ENCODE results near the gene ERMARD. TPM values are rescaled to one million over a fixed set of nuclear protein-coding genes. Genes with fewer than 3 reads are reported as not detected.

The ERMARD gene
- total RNA-seq, 1 experiment from 2014 or later: 22.0 TPM

DNA sequence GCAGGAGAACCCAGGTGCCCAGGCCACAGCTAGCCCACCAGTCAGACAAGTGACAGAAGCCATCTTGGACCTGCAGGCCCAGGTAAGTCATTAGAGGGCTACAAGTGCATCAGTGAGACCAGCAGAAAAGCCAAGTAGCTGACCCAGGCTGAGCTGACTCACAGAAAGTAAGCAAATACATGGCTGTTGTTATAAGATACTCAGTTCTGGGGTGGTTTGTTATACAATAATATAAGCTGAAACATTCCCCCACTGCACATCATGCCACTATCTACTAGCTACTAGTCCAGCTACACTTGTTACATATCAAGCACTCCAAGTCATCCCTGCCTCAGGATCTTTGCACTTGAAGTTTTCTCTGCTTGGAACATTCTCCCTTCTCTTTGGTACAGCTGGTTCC, 10.1 kb upstream of the ERMARD start:
- H3K4me1 Mint-ChIP-seq (ENCODE audit: low read depth, unreplicated experiment): peaks cover 3% of the 10 kb centered on the region
- no peak overlapping the region for H3K4me3 Mint-ChIP-seq (ENCODE audit: low read depth, unreplicated experiment)
- H3K9me3 Mint-ChIP-seq (ENCODE audit: low read depth, unreplicated experiment): peaks cover 1% of the 10 kb centered on the region
- peaks cover 12% of the 10 kb centered on the region for H3K27me3 Mint-ChIP-seq (ENCODE audit: unreplicated experiment)
- no peaks in the 10 kb centered on the region for H3K36me3 Mint-ChIP-seq (ENCODE audit: insufficient read depth, unreplicated experiment)
- TF ChIP-seq, protein P1, sequence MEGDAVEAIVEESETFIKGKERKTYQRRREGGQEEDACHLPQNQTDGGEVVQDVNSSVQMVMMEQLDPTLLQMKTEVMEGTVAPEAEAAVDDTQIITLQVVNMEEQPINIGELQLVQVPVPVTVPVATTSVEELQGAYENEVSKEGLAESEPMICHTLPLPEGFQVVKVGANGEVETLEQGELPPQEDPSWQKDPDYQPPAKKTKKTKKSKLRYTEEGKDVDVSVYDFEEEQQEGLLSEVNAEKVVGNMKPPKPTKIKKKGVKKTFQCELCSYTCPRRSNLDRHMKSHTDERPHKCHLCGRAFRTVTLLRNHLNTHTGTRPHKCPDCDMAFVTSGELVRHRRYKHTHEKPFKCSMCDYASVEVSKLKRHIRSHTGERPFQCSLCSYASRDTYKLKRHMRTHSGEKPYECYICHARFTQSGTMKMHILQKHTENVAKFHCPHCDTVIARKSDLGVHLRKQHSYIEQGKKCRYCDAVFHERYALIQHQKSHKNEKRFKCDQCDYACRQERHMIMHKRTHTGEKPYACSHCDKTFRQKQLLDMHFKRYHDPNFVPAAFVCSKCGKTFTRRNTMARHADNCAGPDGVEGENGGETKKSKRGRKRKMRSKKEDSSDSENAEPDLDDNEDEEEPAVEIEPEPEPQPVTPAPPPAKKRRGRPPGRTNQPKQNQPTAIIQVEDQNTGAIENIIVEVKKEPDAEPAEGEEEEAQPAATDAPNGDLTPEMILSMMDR (IDR thresholded peaks at IDR 0.05; ENCODE audit: unreplicated experiment): no peak
- CTCF ChIA-PET: no interaction called here
- no peak for DNase-seq
- BruUV-seq (replicated peaks): no TSS peak
- intact Hi-C loops (cut with micrococcal nuclease; ENCODE audit: unreplicated experiment): no loop called here
- H3K27ac Mint-ChIP-seq (ENCODE audit: unreplicated experiment): no peak overlapping the region

DNA sequence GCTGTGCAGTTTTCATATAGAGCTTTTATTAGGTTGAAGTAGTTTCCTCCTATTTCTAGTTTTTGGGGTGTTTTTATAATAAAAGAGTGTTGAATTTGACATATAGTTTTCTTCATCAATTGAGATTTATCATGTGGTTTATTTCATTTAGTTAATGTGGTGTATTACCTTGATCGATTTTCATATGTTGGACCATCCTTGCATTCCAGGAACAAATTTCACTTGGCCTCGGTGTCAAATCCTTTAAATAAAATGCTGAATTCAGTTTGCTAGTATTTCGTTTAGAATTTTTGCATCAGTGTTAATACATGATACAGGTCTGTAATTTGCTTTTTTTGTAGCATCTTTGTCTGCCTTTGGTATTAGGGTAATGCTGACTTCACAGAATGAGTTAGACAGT, 6.0 kb upstream of the ERMARD start:
- no TSS peak for BruUV-seq (replicated peaks)
- peaks cover 35% of the 10 kb centered on the region for H3K4me1 Mint-ChIP-seq (ENCODE audit: low read depth, unreplicated experiment)
- intact Hi-C loops (cut with micrococcal nuclease; ENCODE audit: unreplicated experiment): no loop called here
- H3K27ac Mint-ChIP-seq (ENCODE audit: unreplicated experiment): no peak overlapping the region
- CTCF ChIA-PET: no interaction called here
- H3K27me3 Mint-ChIP-seq (ENCODE audit: unreplicated experiment): no peaks in the 10 kb centered on the region
- no peak overlapping the region for H3K4me3 Mint-ChIP-seq (ENCODE audit: low read depth, unreplicated experiment)
- H3K36me3 Mint-ChIP-seq (ENCODE audit: insufficient read depth, unreplicated experiment): no peaks in the 10 kb centered on the region
- TF ChIP-seq, protein P1 (IDR thresholded peaks at IDR 0.05; ENCODE audit: unreplicated experiment): no peak
- H3K9me3 Mint-ChIP-seq (ENCODE audit: low read depth, unreplicated experiment): peaks cover 3% of the 10 kb centered on the region
- no peak for DNase-seq

DNA sequence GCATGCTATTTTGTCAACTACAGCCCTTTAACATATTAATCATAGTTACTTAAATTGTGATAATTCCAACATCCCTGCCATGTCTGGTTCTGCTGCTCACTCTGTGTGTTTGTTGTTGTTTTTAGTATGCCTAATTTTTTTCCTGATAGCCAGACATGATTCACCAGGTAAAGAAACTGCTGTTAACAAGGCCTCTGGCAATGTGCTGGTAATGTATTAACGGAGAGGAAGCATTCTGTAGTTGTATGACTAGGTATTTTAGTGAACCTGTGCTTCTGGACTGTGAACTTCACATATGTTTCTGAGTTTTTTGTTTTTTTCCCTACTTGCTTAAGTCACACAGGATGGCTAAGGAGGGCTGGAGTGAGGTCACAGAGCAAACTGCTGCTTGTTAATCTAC, 4.9 kb upstream of the ERMARD start:
- Mint-ChIP-seq H3K9me3 (ENCODE audit: low read depth, unreplicated experiment) (peaks cover 3% of the 10 kb centered on the region), H3K27ac (ENCODE audit: unreplicated experiment) (no peak overlapping the region), H3K4me3 (ENCODE audit: low read depth, unreplicated experiment) (no peak overlapping the region), H3K4me1 (ENCODE audit: low read depth, unreplicated experiment) (peaks cover 35% of the 10 kb centered on the region), H3K36me3 (ENCODE audit: insufficient read depth, unreplicated experiment) (peaks cover 9% of the 10 kb centered on the region), H3K27me3 (ENCODE audit: unreplicated experiment) (no peaks in the 10 kb centered on the region)
- no TSS peak for BruUV-seq (replicated peaks)
- CTCF ChIA-PET: no interaction called here
- DNase-seq: no peak
- TF ChIP-seq, protein P1 (IDR thresholded peaks at IDR 0.05; ENCODE audit: unreplicated experiment): no peak
- intact Hi-C loops (cut with micrococcal nuclease; ENCODE audit: unreplicated experiment): no loop called here

DNA sequence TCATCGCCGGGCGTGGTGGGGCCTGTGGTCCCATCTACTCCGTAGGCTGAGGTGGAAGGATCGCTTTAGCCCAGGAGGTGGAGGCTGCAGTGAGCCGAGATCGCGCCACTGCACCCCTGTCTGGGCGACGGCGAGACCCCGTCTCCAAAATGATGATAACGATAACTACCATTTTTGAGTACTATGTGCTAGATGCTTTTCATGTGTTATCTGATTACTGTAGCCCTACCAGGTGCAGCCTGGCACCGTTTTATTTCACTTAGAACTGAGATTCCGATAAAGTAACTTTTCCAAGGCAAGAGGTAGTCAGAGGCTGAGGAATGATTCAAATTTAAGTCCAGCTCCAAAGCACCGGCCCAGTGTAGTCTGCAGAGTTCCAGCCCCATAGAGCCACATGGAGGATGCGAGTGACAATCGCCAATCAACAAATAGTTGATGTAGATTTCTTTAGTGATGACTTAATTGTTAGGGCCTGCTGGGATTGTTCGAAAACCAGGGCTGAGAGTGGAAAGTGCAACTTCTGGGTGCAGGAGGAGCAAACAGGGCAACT, 727 bp downstream of the ERMARD start:
- TF ChIP-seq, protein P1 (IDR thresholded peaks at IDR 0.05; ENCODE audit: unreplicated experiment): no peak
- intact Hi-C loops (cut with micrococcal nuclease; ENCODE audit: unreplicated experiment): no loop called here
- H3K27me3 Mint-ChIP-seq (ENCODE audit: unreplicated experiment): no peaks in the 10 kb centered on the region
- CTCF ChIA-PET: interaction anchor here (1.4 kb wide), 1 partner anchor 27 kb away, joined by 4 read pairs; no protein-coding TSS in a partner anchor
- H3K27ac Mint-ChIP-seq (ENCODE audit: unreplicated experiment): peak overlapping the region; percentile 99
- H3K36me3 Mint-ChIP-seq (ENCODE audit: insufficient read depth, unreplicated experiment): peaks cover 20% of the 10 kb centered on the region
- peaks cover 36% of the 10 kb centered on the region for H3K4me1 Mint-ChIP-seq (ENCODE audit: low read depth, unreplicated experiment)
- no peaks in the 10 kb centered on the region for H3K9me3 Mint-ChIP-seq (ENCODE audit: low read depth, unreplicated experiment)
- no peak for DNase-seq
- peak overlapping the region; percentile 98 for H3K4me3 Mint-ChIP-seq (ENCODE audit: low read depth, unreplicated experiment)
- no TSS peak for BruUV-seq (replicated peaks)
